ENCODE data around the gene LAMA3. TPM values are rescaled to one million over a fixed set of nuclear protein-coding genes. Genes with fewer than 3 reads are reported as not detected.

Gene LAMA3
- total RNA-seq, 1 donor from 2014 or later, result 1.9 TPM

GRCh38 chr18:23859466-23860336 is 170.4 kb downstream of the LAMA3 start:
- Mint-ChIP-seq H3K36me3 (ENCODE audit: low read depth) (no peaks in the 10 kb centered on the region), H3K4me3 (ENCODE audit: unreplicated experiment) (no peak overlapping the region), H3K9me3 (ENCODE audit: low read depth) (no peaks in the 10 kb centered on the region), H3K4me1 (ENCODE audit: low read depth) (peaks cover 47% of the 10 kb centered on the region), H3K27me3 (ENCODE audit: low read depth) (no peaks in the 10 kb centered on the region), H3K27ac (ENCODE audit: unreplicated experiment) (peak overlapping the region; percentile 17)
- no peak for DNase-seq (ENCODE audit: low spot score)
- no peak for TF ChIP-seq CTCF (IDR thresholded peaks at IDR 0.05)

GRCh38 chr18:23861326-23861725 is 172.1 kb downstream of the LAMA3 start:
- TF ChIP-seq CTCF (IDR thresholded peaks at IDR 0.05), result no peak
- Mint-ChIP-seq H3K27me3 (ENCODE audit: low read depth) (no peaks in the 10 kb centered on the region), H3K36me3 (ENCODE audit: low read depth) (no peaks in the 10 kb centered on the region), H3K4me1 (ENCODE audit: low read depth) (peaks cover 46% of the 10 kb centered on the region), H3K9me3 (ENCODE audit: low read depth) (no peaks in the 10 kb centered on the region), H3K27ac (ENCODE audit: unreplicated experiment) (peak overlapping the region; percentile 87), H3K4me3 (ENCODE audit: unreplicated experiment) (no peak overlapping the region)
- DNase-seq (ENCODE audit: low spot score), result peak; percentile 60

GRCh38 chr18:23861805-23862470 is 172.7 kb downstream of the LAMA3 start:
- H3K27ac Mint-ChIP-seq (ENCODE audit: unreplicated experiment), result peak overlapping the region; percentile 87
- DNase-seq (ENCODE audit: low spot score), result no peak
- H3K9me3 Mint-ChIP-seq (ENCODE audit: low read depth), result no peaks in the 10 kb centered on the region
- no peak for TF ChIP-seq CTCF (IDR thresholded peaks at IDR 0.05)
- no peaks in the 10 kb centered on the region for H3K27me3 Mint-ChIP-seq (ENCODE audit: low read depth)
- H3K4me3 Mint-ChIP-seq (ENCODE audit: unreplicated experiment), result no peak overlapping the region
- no peaks in the 10 kb centered on the region for H3K36me3 Mint-ChIP-seq (ENCODE audit: low read depth)
- peaks cover 40% of the 10 kb centered on the region for H3K4me1 Mint-ChIP-seq (ENCODE audit: low read depth)

GRCh38 chr18:23864624-23865023 is 175.4 kb downstream of the LAMA3 start:
- Mint-ChIP-seq H3K27ac (ENCODE audit: unreplicated experiment) (no peak overlapping the region), H3K4me3 (ENCODE audit: unreplicated experiment) (no peak overlapping the region)
- no peak for DNase-seq (ENCODE audit: low spot score)

More at GRCh38 chr18:23864624-23865023, 175.4 kb downstream of the LAMA3 start:
- no peak for TF ChIP-seq CTCF (IDR thresholded peaks at IDR 0.05)
- Mint-ChIP-seq H3K36me3 (ENCODE audit: low read depth) (no peaks in the 10 kb centered on the region), H3K9me3 (ENCODE audit: low read depth) (no peaks in the 10 kb centered on the region), H3K4me1 (ENCODE audit: low read depth) (peaks cover 25% of the 10 kb centered on the region), H3K27me3 (ENCODE audit: low read depth) (peaks cover 2% of the 10 kb centered on the region)

Measured in chondrocyte (in vitro differentiated cells).